ENCODE measurements around the gene AXIN1.
"Not testable (repeated sequence)": the region's sequence is repeated elsewhere in the genome, so short reads cannot be mapped to it uniquely, and the experiment has no call there.

The AXIN1 gene

DNA sequence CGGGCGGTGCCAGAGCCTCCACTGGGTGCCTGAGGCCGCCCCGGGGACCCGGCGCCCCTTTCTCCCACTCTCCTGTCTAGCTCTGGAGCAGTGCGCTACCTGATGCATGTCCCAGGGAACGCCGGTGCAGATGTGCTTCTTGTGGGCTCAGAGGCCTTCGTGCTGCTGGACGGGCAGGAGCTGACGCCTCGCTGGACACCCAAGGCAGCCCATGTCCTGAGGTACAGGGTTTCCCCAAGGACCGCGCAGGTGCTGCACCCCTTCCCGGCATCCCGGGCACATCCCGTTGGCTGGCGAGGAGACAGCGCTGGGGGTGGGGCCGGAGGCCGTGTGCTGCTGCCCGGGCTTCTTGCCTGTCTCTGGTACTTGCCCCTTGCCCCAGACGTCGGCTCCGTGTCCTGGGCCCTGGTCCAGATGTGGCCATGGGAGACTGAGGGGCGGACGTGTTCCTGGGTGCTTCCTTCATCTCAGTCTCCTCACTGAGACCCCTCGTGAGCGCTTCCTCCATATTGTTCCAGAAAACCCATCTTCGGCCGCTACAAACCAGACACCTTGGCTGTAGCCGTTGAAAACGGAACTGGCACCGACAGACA, 89.2 kb downstream of the AXIN1 start:
- no peak for DNase-seq

GRCh38 chr16:262121-262745, 90.3 kb downstream of the AXIN1 start:
- DNase-seq, result no peak

- DNase-seq, result no peak
These were observed 91.4 kb downstream of the AXIN1 start for GRCh38 chr16:261031-261691.

DNA sequence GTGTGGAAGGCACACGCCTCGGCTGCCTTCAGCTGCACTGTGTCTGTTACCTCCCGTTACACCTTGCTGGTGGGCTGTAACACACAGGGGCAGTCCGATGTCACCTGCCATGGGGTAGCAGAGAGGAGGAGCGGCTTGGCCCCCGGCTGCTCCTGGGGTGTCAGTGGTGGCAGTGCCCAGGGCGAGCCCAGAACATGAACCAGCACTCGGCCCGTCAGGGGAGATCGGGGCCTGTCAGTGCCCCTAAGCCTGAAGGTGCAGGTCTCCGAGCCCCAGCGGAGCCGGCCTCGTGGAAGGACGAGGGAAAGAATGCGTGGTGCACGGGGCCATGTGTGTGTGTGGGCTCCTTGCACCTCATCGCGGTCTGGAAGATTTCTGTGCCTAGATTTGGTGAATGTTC, 92.2 kb downstream of the AXIN1 start:
- DNase-seq, result no peak

DNA sequence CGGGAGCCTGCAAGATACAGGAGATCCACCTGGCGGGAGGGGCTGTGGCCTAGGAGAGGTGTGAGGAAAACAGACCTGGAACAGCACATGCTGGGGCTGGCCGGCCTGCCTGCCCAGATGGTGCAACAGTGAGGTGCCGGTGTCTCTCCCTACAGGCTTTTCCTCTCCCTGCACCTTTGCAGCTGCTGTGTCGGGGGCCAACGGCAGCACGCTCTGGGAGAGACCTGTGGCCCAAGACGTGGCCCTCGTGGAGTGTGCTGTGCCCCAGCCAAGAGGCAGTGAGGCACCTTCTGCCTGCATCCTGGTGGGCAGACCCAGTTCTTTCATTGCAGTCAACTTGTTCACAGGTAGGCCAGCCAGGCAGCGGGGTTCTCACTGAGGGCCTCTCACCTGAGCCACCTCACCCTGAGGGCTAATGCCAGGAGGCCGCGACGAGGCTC, 92.7 kb downstream of the AXIN1 start:
- DNase-seq, result no peak

- no peak for DNase-seq
These were observed 93.3 kb downstream of the AXIN1 start for GRCh38 chr16:259226-259625.

- not testable (repeated sequence) for DNase-seq
These were observed 94.4 kb downstream of the AXIN1 start for GRCh38 chr16:258091-258490.

DNA sequence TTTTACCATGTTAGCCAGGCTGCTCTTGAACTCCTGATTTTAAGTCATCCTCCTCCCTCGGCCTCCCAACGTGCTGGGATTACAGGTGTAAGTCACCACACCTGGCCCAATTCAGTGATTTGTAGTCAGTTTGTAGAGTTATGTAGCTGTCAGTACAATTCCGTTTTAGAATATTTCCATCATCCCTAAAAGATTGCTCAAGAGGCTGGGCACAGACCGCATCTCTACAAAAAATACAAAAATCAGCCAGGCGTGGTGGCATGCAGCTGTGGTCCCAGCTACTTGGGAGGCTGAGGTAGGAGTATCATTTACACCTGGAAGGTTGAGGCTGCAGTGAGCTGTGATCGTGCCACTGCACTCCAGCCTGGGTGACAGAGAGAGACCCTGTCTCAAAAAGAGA, 97.3 kb downstream of the AXIN1 start:
- no peak for DNase-seq

DNA sequence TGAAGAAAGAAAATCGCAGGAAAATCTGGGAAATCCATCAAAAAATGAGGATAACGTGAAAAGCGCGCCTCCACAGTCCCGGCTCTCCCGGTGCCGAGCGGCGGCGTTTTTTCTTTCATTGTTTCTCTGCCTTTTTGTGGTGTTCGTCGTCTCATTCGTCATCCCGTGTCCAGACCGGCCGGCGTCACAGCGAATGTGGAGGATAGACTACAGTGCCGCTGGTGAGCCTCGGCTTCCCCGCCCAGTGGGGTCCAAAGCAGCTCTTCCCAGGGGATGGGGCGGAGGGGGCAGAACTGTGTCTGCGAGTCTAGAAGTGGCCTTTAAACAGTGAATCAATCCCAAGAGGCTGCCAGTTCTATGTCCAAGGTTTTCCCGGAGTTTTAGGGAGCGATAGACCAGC, 98.1 kb downstream of the AXIN1 start:
- no peak for DNase-seq

GRCh38 chr16:253833-254232, 98.7 kb downstream of the AXIN1 start:
- no peak for DNase-seq

DNA sequence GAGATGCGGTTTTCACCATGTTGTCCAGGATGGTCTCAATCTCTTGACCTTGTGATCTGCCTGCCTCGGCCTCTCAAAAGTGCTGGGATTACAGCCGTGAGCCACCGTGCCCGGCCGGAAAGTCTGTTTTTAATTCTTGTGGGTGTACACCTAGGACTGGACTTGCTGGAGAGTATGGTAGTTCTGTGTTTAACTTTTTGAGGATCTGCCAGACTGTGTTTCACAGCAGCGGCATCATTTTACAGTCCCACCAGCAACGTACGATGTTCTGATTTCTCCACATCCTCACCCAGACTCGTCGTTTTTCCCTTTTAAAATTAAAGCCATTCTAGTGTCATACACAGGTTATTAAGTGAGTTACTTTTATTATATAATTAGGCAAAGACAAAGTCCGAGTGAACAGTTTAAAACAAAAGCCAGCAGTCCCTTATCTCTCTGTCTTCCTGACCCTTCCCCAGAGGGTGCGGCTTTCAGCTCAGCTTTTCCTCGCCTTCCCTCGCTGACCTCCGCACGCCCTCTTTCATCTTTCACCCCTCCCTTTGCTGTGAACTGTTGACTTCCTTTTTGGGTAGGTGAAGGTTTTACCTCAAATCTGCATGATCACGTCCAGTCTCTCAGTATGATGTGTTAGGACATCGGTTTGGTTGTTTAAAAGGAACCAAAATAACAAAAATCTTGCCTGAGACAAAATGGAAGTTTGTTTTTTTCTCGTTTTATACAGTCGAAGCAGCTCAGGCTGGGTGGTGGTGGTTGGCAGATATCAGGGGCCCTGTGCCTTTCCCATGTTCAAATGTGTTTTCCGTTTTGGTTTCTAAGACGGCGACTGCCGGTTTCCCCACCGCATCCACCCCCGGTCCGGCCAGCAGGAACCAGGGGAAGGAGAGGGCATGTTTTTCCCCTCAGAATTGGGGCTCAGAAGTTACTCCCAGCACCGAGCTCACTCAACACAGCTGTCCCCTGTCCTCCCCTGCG, 99.9 kb downstream of the AXIN1 start:
- no peak for DNase-seq

- no peak for DNase-seq
These were observed 103.1 kb downstream of the AXIN1 start for GRCh38 chr16:249431-249830.

- DNase-seq, result no peak
These were observed 105.5 kb downstream of the AXIN1 start for GRCh38 chr16:247027-247426.

- DNase-seq, result no peak
These were observed 107.4 kb downstream of the AXIN1 start for GRCh38 chr16:245105-245504.

- no peak for DNase-seq
These were observed 109.2 kb downstream of the AXIN1 start for GRCh38 chr16:243348-243747.

DNA sequence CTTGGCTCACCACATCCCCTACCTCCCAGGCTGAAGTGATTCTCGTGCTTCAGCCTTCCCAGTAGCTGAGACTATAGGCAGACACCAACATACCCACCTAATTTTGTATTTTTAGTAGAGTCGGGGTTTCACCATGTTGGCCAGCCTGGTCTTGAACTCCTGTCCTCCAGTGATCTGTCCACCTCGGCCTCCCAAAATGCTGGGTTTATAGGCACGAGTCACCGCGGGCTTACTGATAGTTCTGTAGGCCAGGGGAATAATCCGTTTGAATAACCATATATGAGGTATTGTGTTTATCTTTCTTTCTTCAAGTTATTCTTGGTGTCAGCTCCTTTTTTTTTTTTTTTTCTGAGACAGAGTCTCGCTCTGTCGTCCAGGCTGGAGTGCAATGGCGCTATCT, 110.2 kb downstream of the AXIN1 start:
- DNase-seq, result no peak

DNA sequence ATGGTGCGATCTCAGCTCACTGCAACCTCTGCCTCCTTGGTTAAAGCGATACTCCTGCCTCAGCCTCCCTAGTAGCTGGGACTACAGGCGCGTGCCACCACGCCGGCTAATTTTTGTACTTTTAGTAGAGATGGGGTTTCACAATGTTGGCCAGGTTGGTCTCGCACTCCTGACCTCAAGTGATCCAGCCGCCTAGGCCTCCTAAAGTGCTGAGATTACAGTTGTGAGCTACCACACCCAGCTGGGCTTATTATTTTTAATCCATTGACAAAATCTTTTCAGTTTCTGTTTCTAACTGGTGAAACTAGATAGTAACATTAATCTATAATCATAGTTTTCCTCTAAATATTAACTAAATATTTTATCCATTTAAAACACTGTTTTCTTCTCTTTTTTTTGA, 112.0 kb downstream of the AXIN1 start:
- no peak for DNase-seq

DNA sequence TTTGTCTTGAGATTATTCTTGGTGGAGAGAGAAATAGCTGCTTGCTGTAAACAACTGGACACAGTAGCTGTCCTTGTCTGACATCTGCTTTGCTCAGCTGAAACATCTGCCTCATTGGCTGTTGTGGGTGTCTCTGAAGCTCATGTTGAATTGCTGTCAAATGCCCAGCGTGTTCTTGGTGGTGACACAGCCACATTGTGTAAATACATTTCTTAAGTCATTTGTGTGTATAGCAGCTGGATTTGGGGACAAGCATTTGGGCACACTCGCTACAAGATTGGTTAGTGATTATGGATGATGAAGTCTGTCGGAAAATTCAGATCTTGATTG, 112.6 kb downstream of the AXIN1 start:
- peak; percentile 21 to 33 for DNase-seq
